SK-N-SH treated with all-trans-retinoic acid at 6 μM for 48 hours (cell line): ENCODE measurements around the gene ERC1.
"Not testable (repeated sequence)": the region's sequence is repeated elsewhere in the genome, so short reads cannot be mapped to it uniquely, and the experiment has no call there.

Experiments used
- ATAC-seq: fragments of 200-7000 bp; cut with Tn5 transposase; 3 replicates; pipeline ENCODE4 v1.9.1; 2020; ENCODE audit warnings: mild to moderate bottlenecking, moderate library complexity
- ARNTL ChIP-seq: fragments of 450-650 bp; formaldehyde crosslinking; IDR thresholded peaks from 2 replicates; pipeline ENCODE4 v1.5.0; 2020; ENCODE audit warnings: low read depth, mild to moderate bottlenecking, moderate library complexity, borderline replicate concordance
- BACH2 ChIP-seq: fragments of 250-450 bp; sonication (Bioruptor Pico); IDR thresholded peaks from 2 replicates; pipeline ENCODE4 v1.9.0; 2021; ENCODE audit warnings: mild to moderate bottlenecking, borderline replicate concordance
- CSDC2 ChIP-seq: fragments of 250-450 bp; sonication (Bioruptor Pico); IDR thresholded peaks from 2 replicates; pipeline ENCODE4 v1.5.0; 2020; ENCODE audit warnings: mild to moderate bottlenecking, moderate library complexity
- ESRRG ChIP-seq: fragments of 250-450 bp; sonication (Bioruptor Pico); IDR thresholded peaks from 2 replicates; pipeline ENCODE4 v1.6.1; 2021; ENCODE audit warnings: mild to moderate bottlenecking
- GLIS3 ChIP-seq: fragments of 250-450 bp; sonication (Bioruptor Pico); IDR thresholded peaks from 2 replicates; pipeline ENCODE4 v1.5.0; 2020; ENCODE audit warnings: mild to moderate bottlenecking, moderate library complexity
- ISL1 ChIP-seq: fragments of 250-450 bp; sonication (Bioruptor Pico); IDR thresholded peaks from 2 replicates; pipeline ENCODE4 v2.1.2; 2022; ENCODE audit warnings: mild to moderate bottlenecking, moderate library complexity
- OSR1 ChIP-seq: fragments of 250-450 bp; sonication (Bioruptor Pico); IDR thresholded peaks from 2 replicates; pipeline ENCODE4 v1.8.0; 2022; ENCODE audit warnings: moderate library complexity, mild to moderate bottlenecking, inconsistent platforms
- PPARA ChIP-seq: fragments of 250-450 bp; sonication (Bioruptor Pico); IDR thresholded peaks from 2 replicates; pipeline ENCODE4 v1.5.0; 2020; ENCODE audit warnings: mild to moderate bottlenecking, borderline replicate concordance
- TOX ChIP-seq: fragments of 250-450 bp; sonication (Bioruptor Pico); IDR thresholded peaks from 2 replicates; pipeline ENCODE4 v1.8.0; 2021; ENCODE audit warnings: mild to moderate bottlenecking, moderate library complexity, borderline replicate concordance
- TSHZ2 ChIP-seq: fragments of 250-450 bp; sonication (Bioruptor Pico); IDR thresholded peaks from 2 replicates; pipeline ENCODE4 v1.5.0; 2020; ENCODE audit warnings: mild to moderate bottlenecking, moderate library complexity
- ZFP30 ChIP-seq: fragments of 450-650 bp; formaldehyde crosslinking; IDR thresholded peaks from 2 replicates; pipeline ENCODE4 v1.5.0; 2022; ENCODE audit warnings: mild to moderate bottlenecking, moderate library complexity
- ZNF565 ChIP-seq: fragments of 450-650 bp; formaldehyde crosslinking; conservative IDR thresholded peaks from 2 replicates; pipeline ENCODE4 v1.5.0; 2020; ENCODE audit warnings: low read depth, mild to moderate bottlenecking, moderate library complexity
- ZNF70 ChIP-seq: fragments of 450-650 bp; formaldehyde crosslinking; IDR thresholded peaks from 2 replicates; pipeline ENCODE4 v1.5.0; 2020; ENCODE audit warnings: mild to moderate bottlenecking, moderate library complexity
- ZNF8 ChIP-seq: fragments of 450-650 bp; formaldehyde crosslinking; IDR thresholded peaks from 2 replicates; pipeline ENCODE4 v1.5.0; 2020; ENCODE audit warnings: mild to moderate bottlenecking, moderate library complexity
- TF ChIP-seq, protein P1 (sequence below): fragments of 250-450 bp; sonication (Bioruptor Pico); IDR thresholded peaks from 2 replicates; pipeline ENCODE4 v1.8.0; 2020; ENCODE audit warnings: mild to moderate bottlenecking, moderate library complexity, borderline replicate concordance
- TF ChIP-seq, protein P2 (sequence below): fragments of 250-450 bp; sonication (Bioruptor Pico); IDR thresholded peaks from 2 replicates; pipeline ENCODE4 v1.5.1; 2021; ENCODE audit warnings: mild to moderate bottlenecking, moderate library complexity

Gene ERC1

DNA sequence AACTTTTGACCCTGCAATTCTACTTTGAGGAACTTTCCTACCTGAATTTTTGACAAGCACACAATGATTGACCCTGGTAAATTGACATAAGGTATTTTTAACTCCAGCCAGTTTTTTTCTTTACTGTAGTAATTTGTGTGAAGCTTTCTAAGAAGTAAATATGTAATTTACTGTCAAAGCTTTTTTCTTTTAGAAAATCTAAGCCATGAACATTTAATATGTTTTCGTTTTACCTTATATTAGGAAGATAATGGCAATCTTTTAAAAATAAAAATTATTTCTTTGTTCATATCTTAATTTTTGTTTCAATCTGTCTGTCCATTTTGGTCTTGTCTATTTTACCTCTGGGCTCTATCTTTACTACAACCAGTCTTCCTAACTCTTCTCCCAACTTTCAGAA, 323.5 kb downstream of the ERC1 start:
- TF ChIP-seq BACH2 (CRISPR knock-in tag) (no peak), ZNF70 (no peak), ZNF8 (CRISPR knock-in tag) (no peak), GLIS3 (CRISPR knock-in tag) (no peak), PPARA (CRISPR knock-in tag) (no peak), ESRRG (CRISPR knock-in tag) (no peak), TSHZ2 (CRISPR knock-in tag) (no peak), ZFP30 (CRISPR knock-in tag) (no peak)
- TF ChIP-seq, protein P1, sequence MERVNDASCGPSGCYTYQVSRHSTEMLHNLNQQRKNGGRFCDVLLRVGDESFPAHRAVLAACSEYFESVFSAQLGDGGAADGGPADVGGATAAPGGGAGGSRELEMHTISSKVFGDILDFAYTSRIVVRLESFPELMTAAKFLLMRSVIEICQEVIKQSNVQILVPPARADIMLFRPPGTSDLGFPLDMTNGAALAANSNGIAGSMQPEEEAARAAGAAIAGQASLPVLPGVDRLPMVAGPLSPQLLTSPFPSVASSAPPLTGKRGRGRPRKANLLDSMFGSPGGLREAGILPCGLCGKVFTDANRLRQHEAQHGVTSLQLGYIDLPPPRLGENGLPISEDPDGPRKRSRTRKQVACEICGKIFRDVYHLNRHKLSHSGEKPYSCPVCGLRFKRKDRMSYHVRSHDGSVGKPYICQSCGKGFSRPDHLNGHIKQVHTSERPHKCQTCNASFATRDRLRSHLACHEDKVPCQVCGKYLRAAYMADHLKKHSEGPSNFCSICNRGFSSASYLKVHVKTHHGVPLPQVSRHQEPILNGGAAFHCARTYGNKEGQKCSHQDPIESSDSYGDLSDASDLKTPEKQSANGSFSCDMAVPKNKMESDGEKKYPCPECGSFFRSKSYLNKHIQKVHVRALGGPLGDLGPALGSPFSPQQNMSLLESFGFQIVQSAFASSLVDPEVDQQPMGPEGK (CRISPR knock-in tag), result no peak
- TF ChIP-seq, all 23 proteins: peak for 0
- ATAC-seq, result no peak

GRCh38 chr12:1316991-1317390, 326.0 kb downstream of the ERC1 start:
- not testable (repeated sequence) for ATAC-seq

DNA sequence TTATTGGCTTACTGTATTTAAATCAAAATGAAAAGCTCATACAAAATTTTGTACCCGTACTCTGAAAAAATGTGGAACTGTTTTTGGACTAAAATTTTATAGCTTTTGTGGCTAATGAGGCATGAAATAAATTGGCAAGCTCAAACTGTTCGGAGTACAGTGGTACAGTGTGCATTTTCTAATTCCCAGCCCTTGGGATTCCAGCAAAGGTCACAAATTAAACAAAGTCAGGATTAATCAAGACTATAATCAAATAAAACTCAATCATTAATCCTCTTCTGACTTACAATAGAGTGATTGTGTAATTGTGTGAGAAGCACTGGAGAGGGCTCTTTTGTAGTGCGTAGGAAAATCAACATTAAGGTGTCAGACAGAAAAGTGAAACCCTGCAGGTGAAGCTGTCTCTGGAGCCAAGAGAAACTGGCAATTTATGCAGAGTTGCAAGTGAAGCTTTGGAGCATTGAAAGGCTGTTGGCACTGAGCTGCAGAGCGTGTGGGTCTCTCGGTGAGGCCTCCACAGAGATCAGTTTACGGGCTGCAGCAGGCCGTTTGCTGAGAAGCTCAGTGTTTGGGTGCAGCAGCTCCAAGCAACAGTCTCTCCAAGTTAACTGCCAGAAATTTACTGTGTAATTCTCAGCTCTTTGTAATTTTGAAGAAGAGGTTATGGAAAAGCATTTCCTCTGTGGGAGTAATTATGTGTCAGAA, 327.5 kb downstream of the ERC1 start:
- peak; percentile 98 for ATAC-seq
- TF ChIP-seq CSDC2 (no peak), ISL1 (CRISPR knock-in tag) (no peak), TSHZ2 (CRISPR knock-in tag) (no peak), TOX (CRISPR knock-in tag) (no peak), ZNF565 (CRISPR knock-in tag) (no peak), ZNF8 (CRISPR knock-in tag) (no peak), GLIS3 (CRISPR knock-in tag) (no peak), ARNTL (CRISPR knock-in tag) (no peak), ZFP30 (CRISPR knock-in tag) (no peak)
- TF ChIP-seq, protein P1 (CRISPR knock-in tag), result no peak

GRCh38 chr12:1319212-1319611, 328.2 kb downstream of the ERC1 start:
- no peak for ATAC-seq
- TF ChIP-seq OSR1 (no peak), ISL1 (CRISPR knock-in tag) (no peak), CSDC2 (no peak), PPARA (CRISPR knock-in tag) (no peak)
- TF ChIP-seq, protein P2, sequence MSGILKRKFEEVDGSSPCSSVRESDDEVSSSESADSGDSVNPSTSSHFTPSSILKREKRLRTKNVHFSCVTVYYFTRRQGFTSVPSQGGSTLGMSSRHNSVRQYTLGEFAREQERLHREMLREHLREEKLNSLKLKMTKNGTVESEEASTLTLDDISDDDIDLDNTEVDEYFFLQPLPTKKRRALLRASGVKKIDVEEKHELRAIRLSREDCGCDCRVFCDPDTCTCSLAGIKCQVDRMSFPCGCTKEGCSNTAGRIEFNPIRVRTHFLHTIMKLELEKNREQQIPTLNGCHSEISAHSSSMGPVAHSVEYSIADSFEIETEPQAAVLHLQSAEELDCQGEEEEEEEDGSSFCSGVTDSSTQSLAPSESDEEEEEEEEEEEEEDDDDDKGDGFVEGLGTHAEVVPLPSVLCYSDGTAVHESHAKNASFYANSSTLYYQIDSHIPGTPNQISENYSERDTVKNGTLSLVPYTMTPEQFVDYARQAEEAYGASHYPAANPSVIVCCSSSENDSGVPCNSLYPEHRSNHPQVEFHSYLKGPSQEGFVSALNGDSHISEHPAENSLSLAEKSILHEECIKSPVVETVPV, result no peak
- TF ChIP-seq, all 23 proteins: peak for 0
